ENCODE measurements around the gene VIL1. TPM values are rescaled to one million over a fixed set of nuclear protein-coding genes. Genes with fewer than 3 reads are reported as not detected.

VIL1 gene
- total and polyA plus RNA-seq, 2 donors: 0.14 to 0.16 TPM

DNA sequence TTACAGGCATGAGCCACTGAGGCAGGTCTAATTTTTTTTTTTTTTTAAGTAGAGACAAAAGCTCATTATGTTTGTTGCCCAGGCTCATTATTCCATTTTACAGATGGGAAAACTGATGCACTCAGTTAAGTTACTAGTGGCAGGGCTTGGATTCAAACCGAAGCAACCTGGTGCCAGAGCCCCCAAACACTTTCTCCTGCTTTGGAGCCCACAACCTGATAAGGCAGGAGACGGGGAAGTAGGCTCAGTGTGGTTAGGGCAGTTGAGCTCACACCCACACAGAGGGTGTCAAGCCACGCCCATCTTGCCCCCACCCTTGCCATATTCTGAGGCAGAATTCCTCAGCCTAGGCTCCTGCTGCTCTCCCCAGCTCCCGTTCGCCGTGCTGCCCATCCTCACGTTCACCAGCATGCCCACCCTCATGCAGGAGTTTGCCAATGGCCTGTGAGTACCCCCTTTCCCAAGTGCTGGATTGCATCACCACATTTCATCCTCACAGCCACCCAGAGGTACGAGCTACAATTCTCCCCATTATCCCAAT is 25.1 kb upstream of the VIL1 start:
- Histone ChIP-seq H3K27me3 (ENCODE audit: control insufficient read depth in 2 of 2, insufficient read depth in 1 of 2, low read length in 1 of 2) (peaks cover 2 to 22% of the 10 kb centered on the region in 2 donors), H3K36me3 (ENCODE audit: control insufficient read depth in 2 of 2, insufficient read depth in 2 of 2, low read length in 1 of 2) (no peaks in the 10 kb centered on the region), H3K4me1 (ENCODE audit: control insufficient read depth in 2 of 2, insufficient read depth in 2 of 2, low read length in 2 of 2) (peaks cover 18 to 48% of the 10 kb centered on the region in 2 donors), H3K27ac (ENCODE audit: low read depth in 1 of 2, low read length in 1 of 2) (no peak overlapping the region), H3K4me3 (ENCODE audit: low read length in 2 of 2) (no peak overlapping the region), H3K9me3 (ENCODE audit: control insufficient read depth in 2 of 2, insufficient read depth in 1 of 2, low read length in 1 of 2) (peaks cover 0 to 25% of the 10 kb centered on the region in 2 donors)
- WGBS: 72% methylated on average over 8 of the region's 8 CpGs
- no peak for DNase-seq (ENCODE audit: low read depth in 6 of 9, low spot score in 9 of 9)

DNA sequence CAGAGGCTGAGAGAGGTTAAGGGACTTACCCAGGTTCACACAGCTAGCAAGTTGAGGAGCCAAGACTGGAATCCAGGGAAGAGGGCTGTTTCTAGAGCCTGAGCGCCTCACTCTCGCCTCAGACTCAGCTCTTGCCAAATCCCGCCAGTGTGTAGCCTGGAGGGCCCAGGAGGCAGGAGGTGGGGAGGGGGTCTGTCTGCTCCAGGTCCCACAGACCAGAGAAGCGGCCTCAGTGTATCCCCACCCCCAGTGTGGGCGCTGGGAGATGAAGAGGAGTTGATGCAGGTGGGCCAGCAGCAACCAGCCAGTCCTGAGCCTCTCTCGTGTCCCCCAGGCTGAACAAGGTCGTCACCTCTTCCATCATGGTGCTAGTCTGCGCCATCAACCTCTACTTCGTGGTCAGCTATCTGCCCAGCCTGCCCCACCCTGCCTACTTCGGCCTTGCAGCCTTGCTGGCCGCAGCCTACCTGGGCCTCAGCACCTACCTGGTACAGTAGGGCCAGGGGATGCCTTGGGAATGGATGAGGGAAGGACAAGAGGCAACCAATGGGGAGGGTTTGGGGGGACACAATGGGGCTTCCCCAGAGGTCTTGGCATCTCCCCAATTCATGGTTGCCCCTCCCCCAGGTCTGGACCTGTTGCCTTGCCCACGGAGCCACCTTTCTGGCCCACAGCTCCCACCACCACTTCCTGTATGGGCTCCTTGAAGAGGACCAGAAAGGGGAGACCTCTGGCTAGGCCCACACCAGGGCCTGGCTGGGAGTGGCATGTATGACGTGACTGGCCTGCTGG is 24.4 kb upstream of the VIL1 start:
- no peaks in the 10 kb centered on the region for H3K36me3 ChIP-seq (ENCODE audit: control insufficient read depth in 2 of 2, insufficient read depth in 2 of 2, low read length in 1 of 2)
- 90% methylated on average over 13 of the region's 13 CpGs for WGBS
- peaks cover 0 to 25% of the 10 kb centered on the region in 2 donors for H3K9me3 ChIP-seq (ENCODE audit: control insufficient read depth in 2 of 2, insufficient read depth in 1 of 2, low read length in 1 of 2)
- no peak for DNase-seq (ENCODE audit: low read depth in 6 of 9, low spot score in 9 of 9)
- H3K27me3 ChIP-seq (ENCODE audit: control insufficient read depth in 2 of 2, insufficient read depth in 1 of 2, low read length in 1 of 2): peaks cover 2 to 27% of the 10 kb centered on the region in 2 donors
- peaks cover 18 to 54% of the 10 kb centered on the region in 2 donors for H3K4me1 ChIP-seq (ENCODE audit: control insufficient read depth in 2 of 2, insufficient read depth in 2 of 2, low read length in 2 of 2)
- no peak overlapping the region for H3K27ac ChIP-seq (ENCODE audit: low read depth in 1 of 2, low read length in 1 of 2)
- H3K4me3 ChIP-seq (ENCODE audit: low read length in 2 of 2): no peak overlapping the region

DNA sequence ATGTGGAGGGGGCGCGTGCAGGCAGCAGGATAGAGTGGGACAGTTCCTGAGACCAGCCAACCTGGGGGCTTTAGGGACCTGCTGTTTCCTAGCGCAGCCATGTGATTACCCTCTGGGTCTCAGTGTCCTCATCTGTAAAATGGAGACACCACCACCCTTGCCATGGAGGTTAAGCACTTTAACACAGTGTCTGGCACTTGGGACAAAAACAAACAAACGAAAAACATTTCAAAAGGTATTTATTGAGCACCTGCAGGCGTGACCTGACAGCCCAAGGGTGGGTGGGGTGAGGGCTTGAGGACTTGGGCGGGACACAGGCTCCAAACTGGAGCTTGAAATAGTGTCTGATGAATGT is 23.9 kb upstream of the VIL1 start:
- Histone ChIP-seq H3K4me3 (ENCODE audit: low read length in 2 of 2) (no peak overlapping the region), H3K4me1 (ENCODE audit: control insufficient read depth in 2 of 2, insufficient read depth in 2 of 2, low read length in 2 of 2) (peaks cover 18 to 54% of the 10 kb centered on the region in 2 donors), H3K27me3 (ENCODE audit: control insufficient read depth in 2 of 2, insufficient read depth in 1 of 2, low read length in 1 of 2) (peaks cover 2 to 27% of the 10 kb centered on the region in 2 donors), H3K27ac (ENCODE audit: low read depth in 1 of 2, low read length in 1 of 2) (no peak overlapping the region), H3K9me3 (ENCODE audit: control insufficient read depth in 2 of 2, insufficient read depth in 1 of 2, low read length in 1 of 2) (peaks cover 0 to 25% of the 10 kb centered on the region in 2 donors), H3K36me3 (ENCODE audit: control insufficient read depth in 2 of 2, insufficient read depth in 2 of 2, low read length in 1 of 2) (no peaks in the 10 kb centered on the region)
- DNase-seq (ENCODE audit: low read depth in 6 of 9, low spot score in 9 of 9): no peak
- WGBS: 80% methylated on average over 6 of the region's 6 CpGs

DNA sequence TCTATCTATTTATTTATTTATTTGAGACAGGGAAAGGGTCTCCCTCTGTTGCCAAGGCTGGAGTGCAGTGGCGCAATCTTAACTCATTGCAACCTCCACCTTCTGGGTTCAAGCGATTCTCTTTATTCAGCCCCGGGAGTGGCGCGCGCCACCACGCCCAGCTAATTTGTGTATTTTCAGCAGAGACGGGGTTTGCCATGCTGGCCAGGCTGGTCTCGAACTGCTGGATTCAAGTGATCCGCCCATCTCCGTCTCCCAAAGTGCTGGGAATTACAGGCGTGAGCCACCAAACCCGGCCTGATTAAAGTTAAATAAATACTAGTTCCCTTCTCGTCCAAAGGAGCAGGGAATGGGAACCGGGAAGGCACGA is 23.5 kb upstream of the VIL1 start:
- Histone ChIP-seq H3K27ac (ENCODE audit: low read depth in 1 of 2, low read length in 1 of 2) (peak overlapping the region; percentile 81 to 97), H3K4me1 (ENCODE audit: control insufficient read depth in 2 of 2, insufficient read depth in 2 of 2, low read length in 2 of 2) (peaks cover 18 to 54% of the 10 kb centered on the region in 2 donors), H3K36me3 (ENCODE audit: control insufficient read depth in 2 of 2, insufficient read depth in 2 of 2, low read length in 1 of 2) (no peaks in the 10 kb centered on the region), H3K4me3 (ENCODE audit: low read length in 2 of 2) (peak overlapping the region; percentile 77 to 100), H3K27me3 (ENCODE audit: control insufficient read depth in 2 of 2, insufficient read depth in 1 of 2, low read length in 1 of 2) (peaks cover 2 to 27% of the 10 kb centered on the region in 2 donors), H3K9me3 (ENCODE audit: control insufficient read depth in 2 of 2, insufficient read depth in 1 of 2, low read length in 1 of 2) (peaks cover 0 to 25% of the 10 kb centered on the region in 2 donors)
- DNase-seq (ENCODE audit: low read depth in 6 of 9, low spot score in 9 of 9): peak in 1 of 9 donors; percentile 13
- 79% methylated on average over 16 of the region's 16 CpGs for WGBS

DNA sequence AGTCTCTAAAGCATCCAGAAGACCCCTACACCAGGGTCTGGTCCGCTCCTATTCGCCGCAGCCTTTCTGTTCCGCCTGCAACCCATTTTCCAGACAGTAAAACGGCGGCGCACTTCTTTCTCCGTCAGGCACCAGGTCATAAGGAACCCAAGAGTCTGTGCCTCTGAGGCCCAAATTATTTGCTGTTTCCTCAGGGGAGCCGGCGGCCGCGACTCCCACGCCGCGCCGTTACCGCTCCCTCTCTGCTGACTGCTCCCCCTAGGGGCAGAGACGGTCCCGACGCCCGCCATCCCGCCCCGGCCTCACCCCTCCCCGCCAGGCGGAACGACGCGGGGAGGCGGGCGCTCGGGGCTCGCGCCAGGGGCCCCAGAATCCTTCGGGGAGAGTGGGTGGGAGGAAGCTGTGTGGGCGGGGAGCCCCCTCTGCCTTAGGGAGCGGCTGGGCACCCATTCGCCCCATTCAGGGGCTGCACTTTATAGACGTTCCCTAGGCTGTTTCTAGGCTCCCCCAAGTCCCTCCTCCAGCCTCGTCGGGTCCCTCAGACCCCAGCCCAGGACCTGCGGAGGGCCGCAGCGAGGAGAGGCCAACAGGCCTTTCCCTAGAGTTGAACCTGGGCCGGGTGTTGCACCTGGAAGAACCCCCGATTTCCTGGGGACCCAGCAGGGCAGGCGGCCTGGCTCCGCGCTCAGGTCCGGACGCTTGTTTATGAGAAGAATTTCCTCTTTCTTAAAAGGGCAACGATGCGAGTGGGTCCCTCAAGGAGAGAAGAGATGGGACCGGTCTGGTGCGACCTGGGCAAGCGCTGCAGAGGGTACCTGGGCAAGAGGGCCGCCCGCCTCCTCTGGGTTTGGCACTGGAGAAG is 22.9 kb upstream of the VIL1 start:
- peak; percentile 90 to 98 (median 93) for DNase-seq (ENCODE audit: low read depth in 6 of 9, low spot score in 9 of 9)
- H3K4me3 ChIP-seq (ENCODE audit: low read length in 2 of 2): peak overlapping the region; percentile 77 to 100
- WGBS: 2% methylated on average over 57 of the region's 57 CpGs
- H3K9me3 ChIP-seq (ENCODE audit: control insufficient read depth in 2 of 2, insufficient read depth in 1 of 2, low read length in 1 of 2): peaks cover 0 to 25% of the 10 kb centered on the region in 2 donors
- H3K27ac ChIP-seq (ENCODE audit: low read depth in 1 of 2, low read length in 1 of 2): peak overlapping the region; percentile 97
- H3K36me3 ChIP-seq (ENCODE audit: control insufficient read depth in 2 of 2, insufficient read depth in 2 of 2, low read length in 1 of 2): no peaks in the 10 kb centered on the region
- H3K4me1 ChIP-seq (ENCODE audit: control insufficient read depth in 2 of 2, insufficient read depth in 2 of 2, low read length in 2 of 2): peaks cover 19 to 56% of the 10 kb centered on the region in 2 donors
- H3K27me3 ChIP-seq (ENCODE audit: control insufficient read depth in 2 of 2, insufficient read depth in 1 of 2, low read length in 1 of 2): peaks cover 2 to 27% of the 10 kb centered on the region in 2 donors

DNA sequence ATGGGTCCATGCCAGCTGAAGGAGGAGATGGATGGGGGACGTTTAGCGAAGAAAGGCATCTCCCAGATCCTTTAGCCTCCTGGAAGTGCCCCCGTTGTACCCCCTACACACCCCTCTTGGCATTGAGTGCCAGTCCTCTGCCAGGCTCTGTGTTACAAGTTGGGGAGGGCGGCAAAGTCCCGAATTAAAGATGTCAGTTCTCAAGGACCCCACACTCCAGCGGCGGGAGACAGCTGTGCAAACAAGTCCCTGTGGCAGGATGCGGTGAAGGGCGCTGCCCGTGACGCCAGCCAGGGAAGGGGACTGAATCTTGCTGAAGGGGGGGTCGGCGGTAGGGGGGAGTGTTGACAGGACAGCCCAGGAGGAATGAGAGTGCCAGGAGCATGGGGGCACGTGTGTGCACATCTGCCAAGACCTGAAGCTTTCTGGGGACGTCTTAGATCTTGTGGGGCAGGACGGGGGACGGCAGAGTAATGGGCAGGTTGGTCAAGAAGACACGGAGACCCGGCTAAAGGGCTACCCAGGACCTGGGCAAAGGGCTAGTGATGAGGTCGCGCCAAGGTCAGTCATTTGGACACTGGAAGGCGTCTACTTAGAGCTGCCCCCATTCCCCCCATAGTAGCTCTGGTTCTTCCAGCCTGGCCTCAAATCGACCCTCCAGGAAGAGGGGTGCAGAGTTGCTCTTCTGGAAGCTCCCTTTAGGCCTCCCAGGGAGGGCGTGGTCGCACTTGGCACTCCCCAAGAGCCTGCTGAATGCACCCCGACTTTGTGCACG is 22.0 kb upstream of the VIL1 start:
- WGBS: under 1% methylated on average over 27 of the region's 27 CpGs
- Histone ChIP-seq H3K4me3 (ENCODE audit: low read length in 2 of 2) (peak overlapping the region; percentile 77 to 100), H3K36me3 (ENCODE audit: control insufficient read depth in 2 of 2, insufficient read depth in 2 of 2, low read length in 1 of 2) (peaks cover 1 to 7% of the 10 kb centered on the region in 2 donors), H3K4me1 (ENCODE audit: control insufficient read depth in 2 of 2, insufficient read depth in 2 of 2, low read length in 2 of 2) (peaks cover 26 to 64% of the 10 kb centered on the region in 2 donors), H3K27ac (ENCODE audit: low read depth in 1 of 2, low read length in 1 of 2) (peak overlapping the region; percentile 97), H3K9me3 (ENCODE audit: control insufficient read depth in 2 of 2, insufficient read depth in 1 of 2, low read length in 1 of 2) (peaks cover 0 to 25% of the 10 kb centered on the region in 2 donors), H3K27me3 (ENCODE audit: control insufficient read depth in 2 of 2, insufficient read depth in 1 of 2, low read length in 1 of 2) (peaks cover 2 to 27% of the 10 kb centered on the region in 2 donors)
- peak in 7 of 9 donors; percentile 55 to 89 (median 71) for DNase-seq (ENCODE audit: low read depth in 6 of 9, low spot score in 9 of 9)

DNA sequence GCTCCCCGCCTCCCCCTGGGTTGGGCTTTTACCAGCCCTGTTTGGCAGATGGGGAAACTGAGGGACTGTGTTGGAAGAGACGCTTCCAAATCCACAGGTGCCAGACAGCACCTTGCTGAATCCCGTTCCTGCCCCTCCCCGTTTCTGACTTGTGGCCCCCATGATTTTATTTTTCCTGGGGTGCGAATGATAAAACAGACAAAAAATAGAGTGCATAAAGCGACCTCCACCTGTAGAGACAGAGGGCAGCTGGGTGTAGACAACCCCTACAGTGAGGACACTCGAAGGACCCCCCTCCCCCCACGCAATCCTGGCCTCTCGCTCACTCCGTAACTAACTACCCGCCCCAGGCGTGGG is 21.5 kb upstream of the VIL1 start:
- Histone ChIP-seq H3K4me1 (ENCODE audit: control insufficient read depth in 2 of 2, insufficient read depth in 2 of 2, low read length in 2 of 2) (peaks cover 26 to 69% of the 10 kb centered on the region in 2 donors), H3K4me3 (ENCODE audit: low read length in 2 of 2) (peak overlapping the region; percentile 77 to 100), H3K27ac (ENCODE audit: low read depth in 1 of 2, low read length in 1 of 2) (peak overlapping the region; percentile 97), H3K9me3 (ENCODE audit: control insufficient read depth in 2 of 2, insufficient read depth in 1 of 2, low read length in 1 of 2) (peaks cover 0 to 25% of the 10 kb centered on the region in 2 donors), H3K27me3 (ENCODE audit: control insufficient read depth in 2 of 2, insufficient read depth in 1 of 2, low read length in 1 of 2) (peaks cover 2 to 27% of the 10 kb centered on the region in 2 donors), H3K36me3 (ENCODE audit: control insufficient read depth in 2 of 2, insufficient read depth in 2 of 2, low read length in 1 of 2) (peaks cover 7 to 13% of the 10 kb centered on the region in 2 donors)
- 6% methylated on average over 12 of the region's 12 CpGs for WGBS
- peak in 2 of 9 donors; percentile 15 to 51 for DNase-seq (ENCODE audit: low read depth in 6 of 9, low spot score in 9 of 9)

DNA sequence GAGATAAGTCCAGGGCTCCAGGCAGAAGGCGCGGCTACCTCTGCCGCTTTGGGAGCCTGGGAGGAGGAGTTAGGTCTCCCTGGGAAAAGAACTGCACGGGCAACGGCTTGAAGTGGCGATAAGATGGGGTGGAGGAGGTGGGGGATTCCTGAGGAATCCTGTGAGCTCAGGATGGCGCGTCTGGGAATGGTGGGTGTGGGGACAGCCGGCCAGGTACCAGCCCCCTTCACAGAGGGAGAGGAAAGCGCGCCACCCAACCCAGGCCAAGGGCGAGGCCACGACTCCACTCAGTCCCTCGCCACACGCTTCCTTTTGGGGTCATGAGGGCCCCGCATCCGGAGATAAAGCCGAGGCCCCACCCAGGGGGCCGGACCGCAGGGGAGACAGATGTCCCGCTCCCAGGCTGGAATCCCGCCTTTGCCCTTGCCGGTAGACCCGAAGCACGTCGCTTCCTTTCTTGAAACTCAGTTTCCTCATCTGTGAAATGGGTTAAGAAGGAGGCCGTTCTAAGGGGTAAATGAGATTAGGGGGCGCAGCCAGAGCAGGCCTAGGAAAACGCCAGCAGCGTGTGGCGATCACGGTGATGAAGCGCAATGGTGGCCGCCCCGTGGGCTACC is 21.0 kb upstream of the VIL1 start:
- 1% methylated on average over 35 of the region's 35 CpGs for WGBS
- Histone ChIP-seq H3K4me1 (ENCODE audit: control insufficient read depth in 2 of 2, insufficient read depth in 2 of 2, low read length in 2 of 2) (peaks cover 26 to 69% of the 10 kb centered on the region in 2 donors), H3K9me3 (ENCODE audit: control insufficient read depth in 2 of 2, insufficient read depth in 1 of 2, low read length in 1 of 2) (peaks cover 0 to 25% of the 10 kb centered on the region in 2 donors), H3K4me3 (ENCODE audit: low read length in 2 of 2) (peak overlapping the region; percentile 77 to 100), H3K27me3 (ENCODE audit: control insufficient read depth in 2 of 2, insufficient read depth in 1 of 2, low read length in 1 of 2) (peaks cover 2 to 27% of the 10 kb centered on the region in 2 donors), H3K27ac (ENCODE audit: low read depth in 1 of 2, low read length in 1 of 2) (peak overlapping the region; percentile 97), H3K36me3 (ENCODE audit: control insufficient read depth in 2 of 2, insufficient read depth in 2 of 2, low read length in 1 of 2) (peaks cover 12 to 18% of the 10 kb centered on the region in 2 donors)
- peak in 4 of 9 donors; percentile 23 to 68 (median 44) for DNase-seq (ENCODE audit: low read depth in 6 of 9, low spot score in 9 of 9)
